NCI-H446 (cell line): ENCODE data around the gene KCNQ1.

Source experiments
- DNase-seq, 2 experiments: peaks; one replicate each; lab custom pipeline; 2025; lab: John Stamatoyannopoulos, UW

KCNQ1 gene

GRCh38 chr11:2647167-2647566 lies 202.4 kb downstream of the KCNQ1 start:
- no peak for DNase-seq

GRCh38 chr11:2647953-2648352 lies 203.1 kb downstream of the KCNQ1 start:
- DNase-seq: no peak

GRCh38 chr11:2649400-2649799 lies 204.6 kb downstream of the KCNQ1 start:
- DNase-seq: no peak

- no peak for DNase-seq
Observed at GRCh38 chr11:2649848-2650247, 205.0 kb downstream of the KCNQ1 start.

GRCh38 chr11:2650343-2650867 lies 205.6 kb downstream of the KCNQ1 start:
- DNase-seq: no peak

GRCh38 chr11:2651054-2651617 lies 206.3 kb downstream of the KCNQ1 start:
- no peak for DNase-seq

GRCh38 chr11:2651826-2652271 lies 207.0 kb downstream of the KCNQ1 start:
- DNase-seq: no peak

- DNase-seq: no peak
Observed at GRCh38 chr11:2652333-2653197, 207.8 kb downstream of the KCNQ1 start.

GRCh38 chr11:2653198-2653551 lies 208.4 kb downstream of the KCNQ1 start:
- no peak for DNase-seq

GRCh38 chr11:2653930-2654739 lies 209.3 kb downstream of the KCNQ1 start:
- no peak for DNase-seq

- DNase-seq: no peak
Observed at GRCh38 chr11:2655016-2655719, 210.4 kb downstream of the KCNQ1 start.

GRCh38 chr11:2655834-2656622 lies 211.2 kb downstream of the KCNQ1 start:
- DNase-seq: no peak

- DNase-seq: no peak
Observed at GRCh38 chr11:2656859-2657258, 212.1 kb downstream of the KCNQ1 start.

- DNase-seq: no peak
Observed at GRCh38 chr11:2657697-2658284, 213.0 kb downstream of the KCNQ1 start.

- no peak for DNase-seq
Observed at GRCh38 chr11:2660357-2660939, 215.6 kb downstream of the KCNQ1 start.

- no peak for DNase-seq
Observed at GRCh38 chr11:2661173-2662023, 216.6 kb downstream of the KCNQ1 start.

- DNase-seq: no peak
Observed at GRCh38 chr11:2662024-2662312, 217.2 kb downstream of the KCNQ1 start.

- no peak for DNase-seq
Observed at GRCh38 chr11:2662430-2663299, 217.9 kb downstream of the KCNQ1 start.

- no peak for DNase-seq
Observed at GRCh38 chr11:2663506-2663905, 218.7 kb downstream of the KCNQ1 start.
